NCI-H526 (cell line): Measurements from ENCODE around the gene IQCN.
A peak's percentile ranks its signal among the peaks of the same experiment; 100 is the strongest.

ENCODE experiments used
- DNase-seq, 2 experiments: peaks; one replicate each; lab custom pipeline; 2025; lab: John Stamatoyannopoulos, UW

IQCN gene

GRCh38 chr19:18266771-18267686 is 7.2 kb downstream of the IQCN start:
- no peak for DNase-seq

- no peak for DNase-seq
Measured at GRCh38 chr19:18265582-18265981, 8.7 kb downstream of the IQCN start.

- no peak for DNase-seq
Measured at GRCh38 chr19:18264971-18265540, 9.2 kb downstream of the IQCN start.

GRCh38 chr19:18264137-18264854 is 10.0 kb downstream of the IQCN start:
- no peak for DNase-seq

- DNase-seq, result no peak
Measured at GRCh38 chr19:18263324-18264136, 10.7 kb downstream of the IQCN start.

GRCh38 chr19:18262917-18263316 is 11.3 kb downstream of the IQCN start:
- DNase-seq, result no peak

- no peak for DNase-seq
Measured at GRCh38 chr19:18262144-18262543, 12.1 kb downstream of the IQCN start.

GRCh38 chr19:18261474-18261873 is 12.8 kb downstream of the IQCN start:
- DNase-seq, result no peak

- DNase-seq, result no peak
Measured at GRCh38 chr19:18259893-18260292, 14.4 kb downstream of the IQCN start.

GRCh38 chr19:18257503-18258470 is 16.5 kb downstream of the IQCN start:
- DNase-seq, result no peak

- DNase-seq, result peak in 1 of 2 experiments; percentile 52
Measured at GRCh38 chr19:18254546-18255503, 19.4 kb downstream of the IQCN start.

GRCh38 chr19:18253716-18254115 is 20.5 kb downstream of the IQCN start:
- no peak for DNase-seq

GRCh38 chr19:18253130-18253529 is 21.1 kb downstream of the IQCN start:
- DNase-seq, result no peak

- no peak for DNase-seq
Measured at GRCh38 chr19:18252370-18252717, 21.9 kb downstream of the IQCN start.

GRCh38 chr19:18251587-18252369 is 22.5 kb downstream of the IQCN start:
- DNase-seq, result peak in 1 of 2 experiments; percentile 52

- DNase-seq, result no peak
Measured at GRCh38 chr19:18249834-18250233, 24.4 kb downstream of the IQCN start.

GRCh38 chr19:18245297-18245696 is 29.0 kb downstream of the IQCN start:
- no peak for DNase-seq

- no peak for DNase-seq
Measured at GRCh38 chr19:18239303-18239702, 34.9 kb downstream of the IQCN start.

- DNase-seq, result no peak
Measured at GRCh38 chr19:18234194-18234593, 40.1 kb downstream of the IQCN start.
